HEK293T (cell line): ENCODE data around the gene SLK.

Experiments
- CTCF ChIA-PET: fragments of 350-600 bp; formaldehyde crosslinking; extraction: SDS; loops from one replicate; lab custom pipeline; 2021; ENCODE audit warnings: antibody characterized with exemption, inconsistent platforms; lab: Yijun Ruan, JAX
- POLR2A ChIA-PET: fragments of 350-600 bp; formaldehyde crosslinking; extraction: SDS; loops from one replicate; lab custom pipeline; 2020; ENCODE audit warnings: antibody characterized with exemption, inconsistent platforms; lab: Yijun Ruan, JAX
- DNase-seq: peaks from one replicate; pipeline ENCODE4 v3.0.0; 2012; ENCODE audit warnings: mixed read lengths; ENCODE audit errors: extremely low spot score
- ARNT ChIP-seq: fragments of 450-650 bp; IDR thresholded peaks from 2 replicates; pipeline ENCODE4 v1.6.1; 2017; ENCODE audit warnings: mild to moderate bottlenecking
- BHLHE40 ChIP-seq: fragments of 450-650 bp; IDR thresholded peaks from 2 replicates; pipeline ENCODE4 v1.6.1; 2016; ENCODE audit warnings: mild to moderate bottlenecking, moderate library complexity, borderline replicate concordance
- CTBP1 ChIP-seq: fragments of 450-650 bp; IDR thresholded peaks from 2 replicates; pipeline ENCODE4 v1.6.1; 2016; ENCODE audit warnings: borderline replicate concordance
- ELF4 ChIP-seq: fragments of 450-650 bp; IDR thresholded peaks from 2 replicates; pipeline ENCODE4 v1.6.1; 2017; ENCODE audit warnings: antibody characterized with exemption
- FOXA1 ChIP-seq: fragments of 450-650 bp; IDR thresholded peaks from 2 replicates; pipeline ENCODE4 v1.6.1; 2016; ENCODE audit warnings: mild to moderate bottlenecking
- FOXK2 ChIP-seq: fragments of 450-650 bp; IDR thresholded peaks from 2 replicates; pipeline ENCODE4 v1.6.1; 2016; ENCODE audit warnings: mild to moderate bottlenecking
- FOXM1 ChIP-seq: fragments of 450-650 bp; IDR thresholded peaks from 2 replicates; pipeline ENCODE4 v1.6.1; 2017; ENCODE audit warnings: mild to moderate bottlenecking, borderline replicate concordance
- HDGF ChIP-seq: fragments of 450-650 bp; IDR thresholded peaks from 2 replicates; pipeline ENCODE4 v1.6.1; 2017; ENCODE audit warnings: antibody characterized with exemption, borderline replicate concordance
- L3MBTL2 ChIP-seq: fragments of 450-650 bp; conservative IDR thresholded peaks from 2 replicates; pipeline ENCODE4 v1.6.1; 2016; ENCODE audit warnings: mild to moderate bottlenecking
- LEF1 ChIP-seq: fragments of 450-650 bp; IDR thresholded peaks from 2 replicates; pipeline ENCODE4 v1.6.1; 2017; ENCODE audit warnings: mild to moderate bottlenecking, borderline replicate concordance
- NFRKB ChIP-seq: fragments of 450-650 bp; IDR thresholded peaks from 2 replicates; pipeline ENCODE4 v1.6.1; 2016; ENCODE audit warnings: mild to moderate bottlenecking, moderate library complexity
- SP1 ChIP-seq: fragments of 450-650 bp; IDR thresholded peaks from 2 replicates; pipeline ENCODE4 v1.6.1; 2017
- SUZ12 ChIP-seq: fragments of 450-650 bp; IDR thresholded peaks from 2 replicates; pipeline ENCODE4 v1.6.1; 2016; ENCODE audit warnings: mild to moderate bottlenecking
- TARDBP ChIP-seq: fragments of 450-650 bp; IDR thresholded peaks from 2 replicates; pipeline ENCODE4 v1.6.1; 2016
- ZNF384 ChIP-seq: fragments of 450-650 bp; IDR thresholded peaks from 2 replicates; pipeline ENCODE4 v1.6.1; 2016
- TF ChIP-seq, protein P1 (sequence below): fragments of 450-650 bp; IDR thresholded peaks from 2 replicates; pipeline ENCODE4 v1.6.1; 2016

SLK gene

DNA sequence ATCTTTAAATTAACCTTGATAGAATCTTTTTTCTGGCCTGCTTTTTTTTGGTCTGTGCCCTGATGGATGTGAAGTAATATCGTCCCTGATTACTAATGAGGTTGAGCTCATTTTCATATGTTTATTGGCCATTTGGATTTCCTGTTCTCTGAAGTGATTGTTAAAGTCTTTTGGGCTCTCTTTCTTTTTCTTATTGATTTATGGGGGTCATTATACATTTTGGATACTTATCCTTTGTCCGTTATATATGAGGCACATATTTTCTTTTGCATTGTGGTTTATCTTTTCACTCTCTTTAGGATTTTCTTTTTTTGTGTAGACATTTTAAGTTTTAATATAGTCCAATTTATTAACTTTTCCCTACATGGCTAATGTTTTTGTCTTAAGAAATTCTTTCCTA lies 12.6 kb downstream of the SLK start:
- no peak for DNase-seq
- ChIA-PET POLR2A (no interaction called here), CTCF (interaction anchor here (1.3 kb wide), 1 partner anchor 92 kb away, joined by 4 read pairs; no protein-coding TSS in a partner anchor)
- no peak for TF ChIP-seq NFRKB
- TF ChIP-seq FOXA1, result no peak
- TF ChIP-seq, protein P1, sequence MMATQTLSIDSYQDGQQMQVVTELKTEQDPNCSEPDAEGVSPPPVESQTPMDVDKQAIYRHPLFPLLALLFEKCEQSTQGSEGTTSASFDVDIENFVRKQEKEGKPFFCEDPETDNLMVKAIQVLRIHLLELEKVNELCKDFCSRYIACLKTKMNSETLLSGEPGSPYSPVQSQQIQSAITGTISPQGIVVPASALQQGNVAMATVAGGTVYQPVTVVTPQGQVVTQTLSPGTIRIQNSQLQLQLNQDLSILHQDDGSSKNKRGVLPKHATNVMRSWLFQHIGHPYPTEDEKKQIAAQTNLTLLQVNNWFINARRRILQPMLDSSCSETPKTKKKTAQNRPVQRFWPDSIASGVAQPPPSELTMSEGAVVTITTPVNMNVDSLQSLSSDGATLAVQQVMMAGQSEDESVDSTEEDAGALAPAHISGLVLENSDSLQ, result peak; percentile 58
- no peak for TF ChIP-seq TARDBP
- TF ChIP-seq L3MBTL2, result no peak
- TF ChIP-seq LEF1, result no peak

DNA sequence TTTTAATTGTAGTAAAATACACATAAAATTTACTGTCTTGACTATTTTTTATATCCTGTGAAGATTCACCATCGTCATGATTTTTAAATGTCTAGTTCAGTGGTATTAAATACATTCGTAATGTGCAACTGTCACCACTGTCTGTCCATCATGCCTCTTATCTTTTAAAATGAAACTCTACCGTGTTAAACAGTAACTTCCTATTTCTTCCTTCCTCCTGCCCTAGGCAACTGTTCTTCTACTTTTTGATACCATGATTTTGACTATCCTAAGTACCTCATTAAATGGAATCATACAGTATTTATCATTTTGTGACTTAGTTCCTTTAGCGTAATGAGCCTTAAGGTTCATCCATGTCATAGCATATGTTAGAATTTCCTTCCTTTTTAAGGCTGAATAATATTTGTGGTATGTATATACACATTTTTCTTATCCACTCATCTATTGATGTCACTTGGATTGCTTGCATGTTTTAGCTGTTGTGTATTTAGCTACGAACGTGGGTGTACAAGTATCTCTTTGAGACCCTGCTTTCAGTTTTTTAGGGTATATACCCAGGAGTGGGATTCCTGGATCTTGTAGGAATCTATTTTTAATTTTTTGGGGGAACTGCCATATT lies 13.5 kb downstream of the SLK start:
- CTCF ChIA-PET, result no interaction called here
- no peak for TF ChIP-seq ARNT
- TF ChIP-seq NFRKB, result no peak
- no peak for TF ChIP-seq FOXK2
- no peak for TF ChIP-seq CTBP1
- TF ChIP-seq ELF4, result no peak
- TF ChIP-seq ZNF384, result no peak
- no peak for TF ChIP-seq FOXM1
- TF ChIP-seq, protein P1, result no peak; the same call in 1 of the 2 replicates
- TF ChIP-seq LEF1, result no peak
- TF ChIP-seq BHLHE40, result no peak
- no peak for DNase-seq
- POLR2A ChIA-PET, result no interaction called here

DNA sequence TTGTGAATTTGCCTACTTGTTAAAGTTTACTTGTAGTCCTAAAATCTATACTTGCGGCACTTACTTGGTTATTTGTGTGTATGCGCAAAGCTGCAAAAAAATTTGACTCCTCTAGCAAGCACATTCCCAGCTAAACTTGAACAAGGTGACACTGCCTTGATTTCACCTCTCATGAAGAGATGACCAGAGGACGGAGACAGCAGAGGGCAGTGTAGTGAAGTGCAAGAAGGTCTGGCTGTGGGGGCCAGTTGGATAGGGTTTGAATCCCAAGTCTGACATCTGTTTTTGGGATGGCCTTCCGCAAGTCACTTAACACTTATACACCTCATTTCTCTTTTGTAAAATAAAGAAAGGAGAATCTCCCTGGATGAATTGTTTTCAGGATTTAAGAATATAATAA lies 15.7 kb downstream of the SLK start:
- DNase-seq, result peak; percentile 36
- ChIA-PET CTCF (interaction anchor here (0.6 to 1.1 kb wide), 2 partner anchors 30 to 87 kb away, joined by 3 read pairs; no protein-coding TSS in a partner anchor), POLR2A (interaction anchor here (0.9 kb wide), 1 partner anchor 139 kb away, joined by 4 read pairs; the partner anchor contains the start of gene SFR1)
- no peak for TF ChIP-seq HDGF
- TF ChIP-seq, protein P1, result no peak
- TF ChIP-seq TARDBP, result no peak
- no peak for TF ChIP-seq BHLHE40
- TF ChIP-seq ARNT, result no peak
- TF ChIP-seq LEF1, result no peak
- TF ChIP-seq SUZ12, result no peak

DNA sequence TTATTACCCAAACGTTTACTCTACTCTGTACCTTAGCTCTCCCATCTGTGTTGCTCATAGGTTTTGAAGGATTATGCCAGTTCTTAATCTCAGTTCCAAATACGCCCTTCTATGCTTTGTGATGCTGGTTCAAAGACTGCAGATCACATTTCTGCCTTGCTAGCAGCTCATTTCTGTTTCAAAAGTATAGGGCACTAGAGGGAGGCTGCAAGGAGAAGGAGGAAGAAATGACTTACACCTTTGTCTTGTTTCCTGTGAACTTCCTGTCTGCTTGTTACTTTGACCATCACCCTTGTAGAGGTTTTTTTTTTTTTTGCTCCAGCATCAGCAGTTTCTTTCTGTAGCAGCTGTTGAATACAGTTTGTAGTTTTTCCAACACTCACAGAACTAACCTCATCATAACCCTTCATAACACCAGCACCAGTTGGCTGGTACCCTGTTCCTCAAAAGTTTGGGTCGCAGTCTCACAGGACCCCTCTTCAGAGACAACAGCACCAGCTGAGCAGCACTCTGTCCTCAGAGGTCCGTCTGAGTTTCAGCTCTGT lies 16.5 kb downstream of the SLK start:
- TF ChIP-seq ELF4 (no peak), HDGF (no peak), NFRKB (no peak), ZNF384 (no peak), ARNT (no peak), FOXK2 (no peak), L3MBTL2 (no peak), FOXA1 (no peak), SP1 (no peak), CTBP1 (no peak), LEF1 (no peak), TARDBP (no peak), SUZ12 (no peak), BHLHE40 (no peak), FOXM1 (no peak)
- TF ChIP-seq, protein P1, result no peak
- POLR2A ChIA-PET, result interaction anchor here (0.9 kb wide), 1 partner anchor 138 kb away, joined by 4 read pairs; the partner anchor contains the start of gene SFR1
- no peak for DNase-seq
- CTCF ChIA-PET, result interaction anchor here (0.6 to 1.1 kb wide), 3 partner anchors 29 to 139 kb away, joined by 3 read pairs; partner anchors contain the start of gene SFR1

DNA sequence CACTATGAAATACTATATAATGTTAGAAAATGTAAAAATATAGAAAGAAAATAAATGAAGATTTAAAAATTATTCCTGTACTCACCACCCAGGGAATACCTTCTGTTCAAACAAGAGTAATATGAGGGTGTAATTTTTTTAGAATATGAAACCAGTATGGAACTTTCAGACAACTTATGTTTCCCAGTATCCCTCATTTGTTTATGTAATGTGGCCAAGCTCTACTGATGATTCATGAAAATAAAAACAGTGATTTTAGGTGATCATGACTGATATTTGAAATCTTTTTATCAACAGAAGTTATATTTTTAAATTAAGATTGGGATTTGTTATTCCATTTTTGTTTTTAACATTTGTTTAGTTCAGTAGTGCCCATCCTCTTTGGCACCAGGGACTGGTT lies 18.8 kb downstream of the SLK start:
- POLR2A ChIA-PET, result interaction anchor here (0.6 to 1.4 kb wide), 3 partner anchors 77 to 136 kb away, joined by 3 to 4 read pairs (median 3); partner anchors contain the start of gene SFR1
- TF ChIP-seq SP1 (no peak), CTBP1 (no peak), NFRKB (no peak)
- CTCF ChIA-PET, result no interaction called here
- DNase-seq, result no peak

DNA sequence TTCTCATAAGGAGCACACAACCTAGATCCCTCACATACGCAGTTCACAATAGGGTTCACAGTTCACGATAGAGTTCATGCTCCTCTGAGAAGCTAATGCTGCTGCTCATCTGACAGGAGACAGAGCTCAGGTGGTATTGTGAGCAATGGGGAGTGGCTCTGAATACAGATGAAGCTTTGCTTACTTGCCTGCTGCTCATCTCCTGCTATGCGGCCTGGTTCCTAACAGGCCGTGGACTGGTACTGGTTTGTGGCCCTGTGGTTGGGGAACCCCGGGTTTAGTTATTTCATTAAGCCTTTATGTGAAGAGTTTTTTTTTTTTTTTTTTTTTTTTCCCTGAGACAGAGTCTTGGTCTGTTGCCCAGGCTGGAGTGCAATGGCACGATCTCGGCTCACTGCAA lies 19.4 kb downstream of the SLK start:
- CTCF ChIA-PET, result no interaction called here
- DNase-seq, result no peak
- POLR2A ChIA-PET, result interaction anchor here (0.6 to 1.4 kb wide), 4 partner anchors 48 to 135 kb away, joined by 3 to 4 read pairs (median 3); partner anchors contain the start of gene SFR1
- TF ChIP-seq NFRKB, result no peak
